Testis (tissue), 3 donors: ENCODE results near the gene ZNF705A. TPM values are rescaled to one million over a fixed set of nuclear protein-coding genes. Genes with fewer than 3 reads are reported as not detected.
"Not testable (repeated sequence)": the region's sequence is repeated elsewhere in the genome, so short reads cannot be mapped to it uniquely, and the experiment has no call there.

ENCODE experiments used
- DNase-seq: peaks from one replicate; pipeline ENCODE4 v3.0.0-alpha.2; 2019
- H3K27ac ChIP-seq, 2 donors: fragments of 200-600 bp; sonication (generic); one replicate each; pipeline ENCODE4 v1.5.1; 2019
- H3K27me3 ChIP-seq: fragments of 200-600 bp; sonication (generic); one replicate; pipeline ENCODE4 v1.5.1; 2019
- H3K36me3 ChIP-seq: fragments of 200-600 bp; sonication (generic); one replicate; pipeline ENCODE4 v1.5.1; 2017; ENCODE audit warnings: low read depth; ENCODE audit errors: missing control alignments
- H3K4me1 ChIP-seq: fragments of 200-600 bp; sonication (generic); one replicate; pipeline ENCODE4 v1.5.1; 2019
- H3K4me3 ChIP-seq, 2 donors: fragments of 200-600 bp; sonication (generic); one replicate each; pipeline ENCODE4 v1.5.1; 2017 to 2019
- H3K9me3 ChIP-seq: fragments of 200-600 bp; sonication (generic); one replicate; pipeline ENCODE4 v1.5.1; 2017
- CTCF ChIP-seq, 3 experiments: fragments of 450-650 bp in 2 of 3; fragments of 200-600 bp in 1 of 3; sonication (generic) in 1 of 3; IDR thresholded peaks; one replicate each; pipeline ENCODE4 v1.5.1; 2016 to 2019; ENCODE audit warnings: antibody characterized with exemption in 3 of 3, mild to moderate bottlenecking in 2 of 3, moderate library complexity in 1 of 3
- WGBS, 2 donors: methylation state at CpG; one replicate each; pipeline ENCODE4 v1.1.5; 2018; 5-methylcytosine and 5-hydroxymethylcytosine counted together
- intact Hi-C: fragments of 100-400 bp; cut with DNase I; formaldehyde crosslinking; loops from one replicate; pipeline ENCODE4 v1.15.1; 2023; ENCODE audit warnings: low total_unique reads
- polyA plus RNA-seq: library from polyadenylated mRNA; stranded (reverse); fragments of 350-450 nt; fragmentation: Illumina TruSeq; extraction: RNeasy Lipid Tissue Mini Kit (QIAGEN cat#74804); gene quantifications from one replicate; pipeline ENCODE4 v1.2.3, GENCODE V29; 2014; ENCODE audit warnings: low read depth, low replicate concordance; ENCODE audit not compliant: insufficient read depth
- total RNA-seq, 2 donors: library from RNA; depleted of rRNA; stranded (reverse); fragments of >200 nt; gene quantifications; one replicate each; pipeline ENCODE4 v1.2.3, GENCODE V29; 2016

Gene ZNF705A
- total and polyA plus RNA-seq, 3 donors from 2014 or later = 0.43 to 0.87 (median 0.75) TPM

- H3K4me1 ChIP-seq, H3K36me3 ChIP-seq, intact Hi-C loops, H3K9me3 ChIP-seq, H3K27me3 ChIP-seq: not testable (repeated sequence)
- 0% methylated on average over 1 to 36 of the region's 43 CpGs for WGBS, 2 donors
- peak; percentile 47 to 67 (median 49) for TF ChIP-seq CTCF (IDR thresholded peaks at IDR 0.05)
- peak overlapping the region; percentile 79 to 85 for H3K27ac ChIP-seq
- H3K4me3 ChIP-seq = peak overlapping the region; percentile 77 to 83
- DNase-seq = peak; percentile 73
Measured at GRCh38 chr12:8179989-8180585, 23.3 kb downstream of the ZNF705A start.

- H3K4me1 ChIP-seq, H3K27me3 ChIP-seq, H3K4me3 ChIP-seq, intact Hi-C loops, H3K9me3 ChIP-seq, H3K27ac ChIP-seq, H3K36me3 ChIP-seq, DNase-seq: not testable (repeated sequence)
Measured at GRCh38 chr12:8181271-8181670, 24.5 kb downstream of the ZNF705A start.

GRCh38 chr12:8182923-8183322 is 26.1 kb downstream of the ZNF705A start:
- H3K9me3 ChIP-seq, H3K4me1 ChIP-seq, DNase-seq, intact Hi-C loops, H3K36me3 ChIP-seq, H3K4me3 ChIP-seq, H3K27me3 ChIP-seq, H3K27ac ChIP-seq: not testable (repeated sequence)
- WGBS, 2 donors = 90 to 93% methylated on average over 7 of the region's 7 CpGs

- DNase-seq = not testable (repeated sequence)
Measured at GRCh38 chr12:8183346-8183745, 26.5 kb downstream of the ZNF705A start.

GRCh38 chr12:8184206-8184605 is 27.4 kb downstream of the ZNF705A start:
- H3K27me3 ChIP-seq, H3K27ac ChIP-seq, intact Hi-C loops, H3K4me1 ChIP-seq, H3K4me3 ChIP-seq, H3K36me3 ChIP-seq, H3K9me3 ChIP-seq, DNase-seq: not testable (repeated sequence)
- 53% methylated on average over 6 of the region's 28 CpGs; no CpG with 5 or more reads in 1 of the 2 donors for whole genome bisulfite sequencing, 2 donors

More at GRCh38 chr12:8183346-8183745, 26.5 kb downstream of the ZNF705A start:
- 64 to 67% methylated on average over 9 to 23 of the region's 23 CpGs for WGBS, 2 donors
- H3K4me1 ChIP-seq, H3K27me3 ChIP-seq, H3K9me3 ChIP-seq, H3K27ac ChIP-seq, H3K36me3 ChIP-seq, H3K4me3 ChIP-seq, intact Hi-C loops: not testable (repeated sequence)

GRCh38 chr12:8188088-8188487 is 31.3 kb downstream of the ZNF705A start:
- 94 to 96% methylated on average over 2 of the region's 2 CpGs for WGBS, 2 donors
- DNase-seq, H3K27ac ChIP-seq, intact Hi-C loops, H3K27me3 ChIP-seq, H3K9me3 ChIP-seq, H3K4me1 ChIP-seq, H3K4me3 ChIP-seq, H3K36me3 ChIP-seq: not testable (repeated sequence)

- H3K27me3 ChIP-seq, DNase-seq, H3K4me3 ChIP-seq, H3K36me3 ChIP-seq, H3K4me1 ChIP-seq, intact Hi-C loops, H3K9me3 ChIP-seq, H3K27ac ChIP-seq: not testable (repeated sequence)
- 70 to 100% methylated on average over 1 of the region's 1 CpG for WGBS, 2 donors
Measured at GRCh38 chr12:8197685-8198308, 41.0 kb downstream of the ZNF705A start.

- H3K27ac ChIP-seq, H3K4me3 ChIP-seq, H3K27me3 ChIP-seq, H3K9me3 ChIP-seq, DNase-seq, H3K36me3 ChIP-seq, H3K4me1 ChIP-seq, intact Hi-C loops: not testable (repeated sequence)
- WGBS, 2 donors = 72 to 74% methylated on average over 26 of the region's 26 CpGs
Measured at GRCh38 chr12:8218711-8219382, 62.0 kb downstream of the ZNF705A start.

- H3K4me3 ChIP-seq, H3K4me1 ChIP-seq, H3K9me3 ChIP-seq, H3K36me3 ChIP-seq, DNase-seq, H3K27ac ChIP-seq, intact Hi-C loops, H3K27me3 ChIP-seq: not testable (repeated sequence)
- 63 to 70% methylated on average over 21 of the region's 21 CpGs for WGBS, 2 donors
Measured at GRCh38 chr12:8221375-8221774, 64.6 kb downstream of the ZNF705A start.

GRCh38 chr12:8221844-8222243 is 65.0 kb downstream of the ZNF705A start:
- DNase-seq, H3K4me3 ChIP-seq, H3K4me1 ChIP-seq, H3K27me3 ChIP-seq, intact Hi-C loops, H3K9me3 ChIP-seq, H3K27ac ChIP-seq, H3K36me3 ChIP-seq: not testable (repeated sequence)
- 75 to 79% methylated on average over 13 to 15 of the region's 21 CpGs for WGBS, 2 donors

GRCh38 chr12:8222303-8222702 is 65.5 kb downstream of the ZNF705A start:
- H3K9me3 ChIP-seq, H3K27ac ChIP-seq, intact Hi-C loops, DNase-seq, H3K27me3 ChIP-seq, H3K4me3 ChIP-seq, H3K36me3 ChIP-seq, H3K4me1 ChIP-seq: not testable (repeated sequence)
- WGBS, 2 donors = 74 to 76% methylated on average over 16 of the region's 16 CpGs
